COLO829 (cell line): ENCODE results near the gene SLC35G4.
"Not testable (repeated sequence)": the region's sequence is repeated elsewhere in the genome, so short reads cannot be mapped to it uniquely, and the experiment has no call there.

Experiments
- DNase-seq: peaks from one replicate; pipeline ENCODE4 v3.0.0; 2012; ENCODE audit warnings: low spot score

SLC35G4 gene

DNA sequence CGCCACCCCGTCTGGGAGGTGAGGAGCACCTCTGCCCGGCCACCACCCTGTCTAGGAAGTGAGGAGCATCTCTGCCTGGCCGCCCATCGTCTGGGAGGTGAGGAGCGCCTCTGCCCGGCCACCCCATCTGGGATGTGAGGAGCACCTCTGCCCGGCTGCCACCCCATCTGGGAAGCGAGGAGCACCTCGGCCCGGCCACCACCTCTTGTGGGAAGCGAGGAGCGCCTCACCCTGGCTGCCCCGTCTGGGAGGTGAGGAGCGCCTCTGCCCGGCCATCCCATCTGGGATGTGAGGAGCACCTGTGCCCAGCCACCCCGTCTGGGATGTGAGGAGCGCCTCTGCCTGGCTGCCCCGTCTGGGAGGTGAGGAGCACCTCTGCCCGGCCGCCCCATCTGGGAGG is 4.6 kb downstream of the SLC35G4 start:
- DNase-seq, result not testable (repeated sequence)

GRCh38 chr18:11614981-11615380 is 5.6 kb downstream of the SLC35G4 start:
- DNase-seq, result not testable (repeated sequence)

GRCh38 chr18:11647310-11647709 is 37.9 kb downstream of the SLC35G4 start:
- DNase-seq, result not testable (repeated sequence)

GRCh38 chr18:11647804-11648203 is 38.4 kb downstream of the SLC35G4 start:
- not testable (repeated sequence) for DNase-seq

- DNase-seq, result no peak
These were observed 40.4 kb downstream of the SLC35G4 start for GRCh38 chr18:11649839-11650238.

DNA sequence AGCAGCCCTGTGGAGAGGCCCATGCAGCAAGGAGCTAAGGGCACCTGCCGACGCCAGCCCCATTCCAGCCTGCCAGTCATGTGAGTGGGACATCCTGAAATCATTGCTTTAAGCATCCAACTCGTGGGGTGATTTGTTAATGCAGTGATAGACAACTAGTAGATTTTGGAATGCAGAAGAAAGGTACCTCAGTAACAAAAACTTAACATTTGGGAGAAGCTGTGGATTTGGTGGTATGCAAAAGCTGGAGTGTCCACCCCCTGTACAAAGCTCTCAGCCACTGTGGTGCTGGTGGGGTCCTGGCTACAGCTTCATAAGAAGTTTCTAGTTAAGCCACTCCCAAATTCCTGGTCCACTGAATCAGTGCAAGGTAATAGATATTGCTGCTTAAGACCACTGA is 42.5 kb downstream of the SLC35G4 start:
- DNase-seq, result no peak

DNA sequence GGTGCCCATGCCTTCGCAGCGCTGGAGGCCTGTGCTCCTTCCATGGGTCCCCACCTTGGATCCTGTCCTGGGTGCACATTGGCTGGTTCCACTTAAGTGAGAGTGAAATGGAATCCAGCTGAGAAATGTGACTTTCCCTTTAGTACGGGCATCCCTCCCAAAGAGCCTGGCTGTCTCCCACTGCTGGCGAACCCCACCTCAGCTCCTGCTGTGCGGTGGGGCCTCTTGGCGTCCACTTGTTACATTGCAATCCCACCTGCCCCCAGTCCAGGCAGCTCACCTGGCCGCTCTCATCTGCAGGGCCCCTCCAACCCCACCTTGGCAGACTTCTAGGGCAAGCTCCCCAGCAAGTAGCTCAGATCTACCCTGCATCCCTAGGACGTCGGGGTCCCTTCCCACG is 44.1 kb downstream of the SLC35G4 start:
- DNase-seq, result no peak

DNA sequence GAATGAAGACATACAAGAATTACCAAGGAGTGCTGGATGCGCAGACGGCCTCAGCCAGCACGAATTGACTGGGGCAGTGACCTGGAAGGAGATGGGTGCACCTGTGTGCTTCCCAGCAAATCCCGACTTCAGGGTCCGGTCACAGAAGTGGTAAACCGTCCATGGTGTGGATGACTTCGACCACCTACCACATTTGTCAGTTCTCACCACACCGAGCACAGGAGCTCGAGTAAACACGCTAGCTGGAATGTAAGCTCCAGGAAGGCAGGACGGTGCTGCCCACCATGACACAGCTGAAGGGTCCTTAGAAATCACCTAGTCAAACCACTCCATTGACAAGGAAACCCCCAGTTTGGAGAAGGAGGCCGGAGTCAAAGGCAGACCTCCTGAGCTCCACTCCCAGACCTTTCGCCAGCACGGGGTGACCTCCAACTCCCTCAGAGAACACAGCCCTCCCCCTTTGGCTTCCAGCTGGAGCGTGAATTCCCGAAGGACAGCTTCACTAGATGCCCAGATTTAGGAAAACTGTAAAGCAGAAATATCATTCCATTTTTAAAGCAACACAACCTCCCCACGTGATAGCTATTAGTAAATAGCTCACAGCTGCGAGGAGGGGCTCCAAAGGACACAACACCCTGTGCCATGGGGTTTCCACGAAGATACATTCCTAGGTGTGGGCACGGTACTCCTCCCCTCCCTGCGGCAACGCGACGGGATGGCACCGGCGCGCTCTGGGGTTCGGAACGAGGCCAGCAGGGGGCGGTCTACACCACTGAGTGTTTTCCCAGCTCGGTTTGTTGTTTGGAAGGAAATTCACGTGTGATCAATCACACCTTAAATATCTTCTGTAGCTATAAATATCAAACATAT is 45.6 kb downstream of the SLC35G4 start:
- peak; percentile 64 for DNase-seq

GRCh38 chr18:11655606-11655932 is 46.2 kb downstream of the SLC35G4 start:
- DNase-seq, result no peak

DNA sequence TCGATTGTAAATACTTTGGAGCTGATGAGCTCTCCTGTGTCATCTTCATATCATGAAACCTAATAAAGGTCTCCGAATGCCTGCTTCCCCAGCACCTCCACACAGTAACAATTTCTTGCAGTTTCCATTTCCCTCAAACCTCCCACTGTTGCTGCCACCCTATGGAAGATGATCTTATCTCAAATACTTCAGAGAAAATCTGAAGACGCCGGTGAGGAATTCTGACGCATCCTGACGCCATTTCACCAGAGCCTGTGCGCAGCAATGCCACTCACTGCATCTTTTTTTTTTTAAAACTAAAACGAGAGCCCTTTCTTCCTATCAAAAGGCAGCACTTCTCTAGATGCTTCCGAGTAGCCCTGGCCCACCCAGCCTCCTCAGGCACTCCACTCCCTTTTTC is 47.8 kb downstream of the SLC35G4 start:
- DNase-seq, result no peak

- DNase-seq, result no peak
These were observed 48.2 kb downstream of the SLC35G4 start for GRCh38 chr18:11657554-11657953.

- DNase-seq, result no peak
These were observed 48.6 kb downstream of the SLC35G4 start for GRCh38 chr18:11658019-11658418.

- no peak for DNase-seq
These were observed 49.6 kb downstream of the SLC35G4 start for GRCh38 chr18:11658989-11659388.
